ENCODE measurements around the gene NKAIN1. TPM values are rescaled to one million over a fixed set of nuclear protein-coding genes. Genes with fewer than 3 reads are reported as not detected.
"Not testable (repeated sequence)": the region's sequence is repeated elsewhere in the genome, so short reads cannot be mapped to it uniquely, and the experiment has no call there.

Gene NKAIN1
- total RNA-seq, 2 donors from 2014 or later = not detected

GRCh38 chr1:31140299-31140698 lies 99.4 kb downstream of the NKAIN1 start:
- no peaks in the 10 kb centered on the region for H3K27me3 ChIP-seq
- no peak overlapping the region for H3K27ac ChIP-seq
- H3K9me3 ChIP-seq = peaks cover 0 to 3% of the 10 kb centered on the region in 2 donors
- no peaks in the 10 kb centered on the region for H3K4me1 ChIP-seq
- H3K36me3 ChIP-seq = no peaks in the 10 kb centered on the region
- no peak overlapping the region for H3K4me3 ChIP-seq
- TF ChIP-seq CTCF (IDR thresholded peaks at IDR 0.05) = no peak
- DNase-seq (ENCODE audit: low spot score) = no peak

GRCh38 chr1:31138797-31139521 lies 100.7 kb downstream of the NKAIN1 start:
- not testable (repeated sequence) for H3K36me3 ChIP-seq; DNase-seq (ENCODE audit: low spot score); H3K9me3 ChIP-seq; H3K4me3 ChIP-seq; H3K27me3 ChIP-seq; H3K27ac ChIP-seq; H3K4me1 ChIP-seq

GRCh38 chr1:31137873-31138272 lies 101.8 kb downstream of the NKAIN1 start:
- not testable (repeated sequence) for H3K36me3 ChIP-seq; H3K27ac ChIP-seq; H3K4me3 ChIP-seq; DNase-seq (ENCODE audit: low spot score); H3K9me3 ChIP-seq; H3K27me3 ChIP-seq; H3K4me1 ChIP-seq

- no peak for TF ChIP-seq CTCF (IDR thresholded peaks at IDR 0.05)
- H3K9me3 ChIP-seq = peaks cover 0 to 3% of the 10 kb centered on the region in 2 donors
Measured at GRCh38 chr1:31135973-31136600, 103.6 kb downstream of the NKAIN1 start.

GRCh38 chr1:31133368-31133767 lies 106.3 kb downstream of the NKAIN1 start:
- no peak for TF ChIP-seq CTCF (IDR thresholded peaks at IDR 0.05)
- H3K4me3 ChIP-seq = no peak overlapping the region

More at GRCh38 chr1:31135973-31136600, 103.6 kb downstream of the NKAIN1 start:
- no peaks in the 10 kb centered on the region for H3K27me3 ChIP-seq
- H3K4me1 ChIP-seq = no peaks in the 10 kb centered on the region
- H3K36me3 ChIP-seq = no peaks in the 10 kb centered on the region
- H3K4me3 ChIP-seq = no peak overlapping the region
- DNase-seq (ENCODE audit: low spot score) = no peak
- no peak overlapping the region for H3K27ac ChIP-seq

More at GRCh38 chr1:31133368-31133767, 106.3 kb downstream of the NKAIN1 start:
- Histone ChIP-seq H3K36me3 (no peaks in the 10 kb centered on the region), H3K27ac (no peak overlapping the region), H3K4me1 (no peaks in the 10 kb centered on the region), H3K9me3 (peaks cover 0 to 3% of the 10 kb centered on the region in 2 donors), H3K27me3 (no peaks in the 10 kb centered on the region)
- no peak for DNase-seq (ENCODE audit: low spot score)

Other genes with a start within 250 kb of the NKAIN1 start
- gene PUM1, start 174.2 kb downstream of the NKAIN1 start, total RNA-seq = 10 to 100 TPM; 51.2 to 68.8 TPM
- gene SNRNP40, start 56.9 kb upstream of the NKAIN1 start, total RNA-seq = 10 to 100 TPM; 20.6 to 20.7 TPM
- 10 to 100 TPM; 12.7 to 13.3 TPM for gene ZCCHC17, start 57.1 kb upstream of the NKAIN1 start, total RNA-seq
- 1,000 to 10,000 TPM; 3,211 to 3,527 TPM for gene FABP3, start 133.2 kb upstream of the NKAIN1 start, total RNA-seq
- gene SERINC2, start 173.3 kb upstream of the NKAIN1 start, total RNA-seq = 1 to 10 TPM in 1 of 2 donors, under 1 TPM in 1; 0.70 to 3.8 TPM